GM21528 (cell line): ENCODE data around the gene ZNF98.

Experiments used
- ATAC-seq: cut with Tn5 transposase; IDR thresholded peaks from one replicate; pipeline ENCODE4 v1.9.1; 2021; ENCODE audit warnings: mild to moderate bottlenecking, moderate library complexity; ENCODE audit not compliant: unreplicated experiment, low FRiP score

The ZNF98 gene

DNA sequence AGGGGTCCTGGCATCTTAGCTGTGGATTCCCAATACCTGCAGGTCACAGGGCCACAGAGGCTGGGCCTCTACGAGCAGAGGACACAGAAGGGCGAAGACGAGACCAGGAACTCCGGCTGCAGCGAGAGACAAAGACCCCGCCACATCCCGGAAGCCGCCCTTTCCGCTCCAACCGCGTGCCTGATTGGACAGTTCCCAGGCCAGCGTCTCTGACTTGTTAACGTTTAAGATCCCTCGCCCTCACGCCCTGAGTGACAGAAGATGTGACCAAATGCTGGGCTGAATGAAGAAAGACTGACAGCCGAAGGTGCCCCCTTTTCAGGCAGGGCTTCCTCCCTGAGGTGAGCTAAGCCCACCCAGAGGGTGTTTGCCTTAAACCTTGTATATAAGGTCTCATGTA lies at the start of gene ZNF98:
Gene ZNF98 (minus strand): TSS at position 136 of the 400 bp plus-strand sequence. CDS start 122 bp downstream, at position 14.
- ATAC-seq = no peak

DNA sequence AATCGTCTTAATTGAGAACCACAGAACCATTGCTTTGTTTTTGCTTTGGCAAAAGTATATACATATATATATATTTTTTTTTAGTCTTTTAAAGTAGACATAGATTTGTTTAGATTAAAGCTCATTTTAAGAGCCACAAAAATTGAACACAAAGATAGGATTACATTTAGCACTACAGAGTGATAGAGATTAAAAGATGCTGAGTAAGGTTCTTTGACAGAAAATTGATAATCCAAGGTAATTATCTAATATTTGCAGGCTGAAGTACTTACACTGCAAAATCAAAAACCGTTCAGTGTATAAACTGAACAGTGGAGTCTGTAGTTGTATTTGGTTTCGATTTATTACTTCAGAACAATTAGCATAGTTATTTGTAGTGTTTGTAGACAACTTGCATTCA lies 24.5 kb upstream of the ZNF98 start:
- no peak for ATAC-seq

DNA sequence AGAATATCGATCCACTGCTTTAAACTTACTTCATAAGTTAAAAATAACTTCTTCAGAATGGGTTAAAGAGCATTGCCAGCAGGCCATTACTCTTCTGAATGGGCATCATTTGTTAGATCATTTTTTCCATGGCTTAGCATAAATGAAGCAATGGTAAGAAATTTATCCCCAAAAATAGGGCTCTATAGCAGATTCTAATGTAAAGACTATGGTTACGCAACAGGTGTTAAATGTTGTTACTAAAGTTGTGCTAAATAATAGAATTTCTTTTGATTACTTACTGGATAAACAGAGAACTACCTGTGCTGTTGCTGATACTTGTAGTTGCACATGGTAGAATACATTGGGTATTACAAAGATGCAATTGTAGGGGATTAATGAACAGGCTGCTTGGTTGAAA lies 15.9 kb upstream of the ZNF98 start:
- ATAC-seq = no peak

DNA sequence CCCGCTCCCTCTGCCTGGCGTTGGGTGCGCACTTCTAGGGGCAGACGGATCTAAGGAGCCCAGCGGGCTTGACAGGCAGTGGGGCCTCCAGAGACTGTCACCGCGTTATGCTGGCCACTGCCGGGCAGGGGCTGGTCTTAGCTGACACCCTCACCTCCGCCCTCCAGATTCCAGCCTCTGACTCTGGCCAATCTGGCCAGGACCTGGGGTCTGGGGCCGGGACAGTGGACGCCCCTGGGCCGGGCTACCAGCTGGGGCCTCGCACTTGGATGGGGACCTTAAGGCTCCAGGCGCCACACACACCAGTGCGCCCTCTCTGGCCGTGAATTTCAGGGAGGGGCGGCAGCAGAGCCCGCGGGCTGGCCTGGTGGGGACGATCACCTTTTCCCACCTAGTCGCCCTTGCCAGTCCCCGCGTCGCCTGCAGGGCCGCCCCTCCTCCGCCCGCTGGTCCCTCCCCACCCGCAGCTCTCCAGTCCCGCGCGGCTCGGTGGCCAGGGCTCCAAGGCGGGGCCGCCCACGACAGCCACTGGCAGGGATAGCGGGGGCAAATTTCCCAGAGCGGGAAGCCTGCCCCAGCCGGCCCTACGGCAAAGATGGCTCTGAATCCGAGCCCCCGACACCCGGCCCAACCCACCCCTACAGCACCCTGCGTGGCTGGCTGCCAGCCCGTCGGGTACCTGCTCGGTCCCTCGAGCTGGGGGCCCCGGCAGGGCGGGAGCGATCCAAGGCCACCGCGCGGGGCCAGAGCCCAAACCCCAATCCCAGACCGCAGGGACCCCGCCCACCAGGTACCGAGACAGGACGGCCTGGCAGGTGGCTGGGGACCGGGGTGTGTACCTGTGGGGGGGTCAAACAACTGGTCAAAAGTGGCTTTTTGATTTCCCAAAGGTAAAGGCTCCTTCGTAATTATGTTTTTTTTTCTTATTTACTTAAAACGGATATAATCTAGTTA lies 6.1 kb upstream of the ZNF98 start:
- ATAC-seq = no peak

DNA sequence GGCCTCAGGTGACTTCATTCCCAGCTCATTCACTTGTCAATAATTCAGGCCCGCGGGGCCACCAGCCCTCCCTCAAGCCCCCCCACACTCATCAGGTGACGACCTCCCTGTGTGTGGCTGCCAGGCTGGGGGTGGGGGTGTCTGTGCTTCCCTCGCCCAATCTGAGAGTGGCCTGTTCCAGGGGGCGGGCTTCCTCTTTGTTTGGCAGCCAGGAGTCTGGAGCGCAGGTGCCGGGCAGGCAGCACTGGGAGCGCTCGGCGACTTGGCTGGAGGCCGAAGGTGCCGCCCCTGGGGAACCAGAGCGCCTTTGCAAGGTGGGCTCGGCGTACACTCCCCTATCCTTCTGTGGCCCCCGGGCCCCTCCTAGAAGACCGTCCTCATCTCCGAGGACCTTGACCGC lies 5.4 kb upstream of the ZNF98 start:
- ATAC-seq = no peak

DNA sequence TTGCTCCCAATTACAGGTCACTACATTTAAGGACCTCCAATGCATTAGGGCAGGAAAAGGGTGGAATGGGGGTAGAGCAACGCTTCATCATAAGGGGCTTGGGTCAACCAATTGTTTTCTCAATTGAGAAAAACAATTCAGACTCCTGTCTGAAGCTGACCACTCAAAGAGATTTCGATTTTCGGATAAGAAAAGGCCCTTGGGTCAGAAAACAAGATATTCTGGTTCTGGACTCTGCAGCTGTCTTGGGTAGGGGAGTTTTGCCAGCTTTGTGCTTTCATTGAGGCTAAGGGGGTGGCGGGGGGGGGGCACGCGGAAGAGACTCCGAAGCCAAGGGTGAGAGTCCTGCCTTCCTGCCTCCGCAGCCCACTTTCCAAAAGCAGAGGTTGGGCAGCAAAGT lies 4.8 kb upstream of the ZNF98 start:
- ATAC-seq = no peak

DNA sequence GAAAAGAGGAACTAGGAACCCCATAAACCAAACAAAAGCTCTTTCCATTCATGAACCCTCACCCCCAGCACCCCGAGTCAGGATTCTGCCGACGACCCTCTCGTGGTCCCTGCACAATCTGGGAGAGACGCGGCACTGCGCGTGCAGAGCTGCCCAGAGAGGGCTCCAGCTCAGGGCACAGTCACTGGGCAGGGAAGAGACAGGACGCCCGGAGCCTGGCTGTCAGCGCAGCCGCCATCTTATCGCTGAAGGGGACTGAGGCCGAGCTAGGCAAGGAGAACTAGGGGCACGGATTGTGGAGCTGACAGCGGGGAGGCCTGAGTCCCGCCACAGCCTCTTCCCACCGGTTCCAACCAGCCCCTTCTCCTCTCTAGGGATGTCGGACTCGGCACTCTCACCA lies 349 bp downstream of the ZNF98 start:
- no peak for ATAC-seq

DNA sequence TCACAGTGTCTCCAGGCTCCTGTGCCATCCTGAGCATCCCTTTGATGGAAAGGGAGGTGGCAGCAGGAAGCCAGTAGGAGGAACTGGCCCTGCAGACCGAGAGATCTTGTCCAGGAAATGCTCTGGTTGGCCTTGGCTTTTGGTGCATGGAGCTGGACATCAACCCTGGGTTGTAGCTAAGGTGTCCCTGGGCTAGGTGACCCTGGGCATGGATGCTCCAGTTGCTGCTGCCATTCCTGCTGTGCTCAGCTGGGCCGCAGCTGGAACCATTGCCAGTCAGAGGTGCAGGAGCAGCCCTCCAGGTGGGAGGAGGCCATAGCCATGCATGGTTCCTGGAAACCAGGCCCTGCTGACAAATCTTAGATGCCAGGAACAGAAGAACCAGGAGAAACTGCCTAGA lies 67.5 kb downstream of the ZNF98 start:
- ATAC-seq = no peak
